HepG2 (cell line): ENCODE measurements around the gene MSMP. TPM values are rescaled to one million over a fixed set of nuclear protein-coding genes. Genes with fewer than 3 reads are reported as not detected.

Experiments
- BCL6 ChIP-seq: IDR thresholded peaks from 2 replicates; pipeline ENCODE4 v1.6.1; 2016; ENCODE audit warnings: missing genetic modification reagents, missing compliant biosample characterization
- CBX5 ChIP-seq: sonication (generic); formaldehyde crosslinking; IDR thresholded peaks from 2 replicates; pipeline ENCODE4 v1.4.0; 2020; ENCODE audit warnings: missing genetic modification reagents, borderline replicate concordance
- CEBPB ChIP-seq: IDR thresholded peaks from 2 replicates; pipeline ENCODE4 v1.6.1; 2011; ENCODE audit warnings: low read depth, low read length, improper control_type of control experiment, borderline replicate concordance
- EHMT2 ChIP-seq: fragments of 200-600 bp; sonication (generic); IDR thresholded peaks from 2 replicates; pipeline ENCODE4 v1.7.0; 2017; ENCODE audit warnings: antibody characterized with exemption, low read depth, low read length, borderline replicate concordance
- FOSL2 ChIP-seq: sonication (generic); formaldehyde crosslinking; IDR thresholded peaks from 2 replicates; pipeline ENCODE4 v1.4.0; 2020; ENCODE audit warnings: missing genetic modification reagents
- FOXP1 ChIP-seq, 2 experiments: fragments of 450-650 bp in 1 of 2; IDR thresholded peaks; 2 replicates each; pipeline ENCODE4 v1.6.1; 2017 to 2018; ENCODE audit warnings: antibody characterized with exemption in 1 of 2
- HMG20B ChIP-seq: conservative IDR thresholded peaks from 2 replicates; pipeline ENCODE4 v1.6.1; 2016; ENCODE audit warnings: missing genetic modification reagents, missing compliant biosample characterization
- HNF4A ChIP-seq: sonication (generic); formaldehyde crosslinking; IDR thresholded peaks from 2 replicates; pipeline ENCODE4 v1.4.0; 2020; ENCODE audit warnings: missing genetic modification reagents
- KDM5B ChIP-seq: sonication (generic); formaldehyde crosslinking; IDR thresholded peaks from 2 replicates; pipeline ENCODE4 v1.4.0; 2020; ENCODE audit warnings: missing genetic modification reagents, mild to moderate bottlenecking, borderline replicate concordance
- NR1H2 ChIP-seq: sonication (generic); formaldehyde crosslinking; IDR thresholded peaks from 2 replicates; pipeline ENCODE4 v1.8.1; 2022; ENCODE audit warnings: low read depth, missing genetic modification reagents, borderline replicate concordance
- POLR2A ChIP-seq, 2 experiments: IDR thresholded peaks; 2 replicates each; pipeline ENCODE4 v1.6.1; 2011; ENCODE audit warnings: low read depth in 2 of 2, low read length in 2 of 2, mild to moderate bottlenecking in 1 of 2, moderate library complexity in 1 of 2; ENCODE audit not compliant: insufficient read depth in 1 of 2
- SAFB2 ChIP-seq: sonication (generic); formaldehyde crosslinking; IDR thresholded peaks from 2 replicates; pipeline ENCODE4 v1.5.1; 2020; ENCODE audit warnings: missing genetic modification reagents, low read depth, mild to moderate bottlenecking, borderline replicate concordance
- SMYD3 ChIP-seq: sonication (generic); formaldehyde crosslinking; IDR thresholded peaks from 2 replicates; pipeline ENCODE4 v1.8.1; 2023; ENCODE audit warnings: mild to moderate bottlenecking, missing genetic modification reagents
- SP4 ChIP-seq: sonication (generic); formaldehyde crosslinking; IDR thresholded peaks from 2 replicates; pipeline ENCODE4 v1.8.1; 2023; ENCODE audit warnings: mild to moderate bottlenecking, missing genetic modification reagents
- ZNF225 ChIP-seq: sonication (generic); formaldehyde crosslinking; IDR thresholded peaks from 2 replicates; pipeline ENCODE4 v1.4.0; 2020; ENCODE audit warnings: mild to moderate bottlenecking, missing genetic modification reagents
- ZNF430 ChIP-seq: sonication (generic); formaldehyde crosslinking; IDR thresholded peaks from 2 replicates; pipeline ENCODE4 v1.9.0; 2021; ENCODE audit warnings: mild to moderate bottlenecking, missing genetic modification reagents
- ZNF749 ChIP-seq: sonication (generic); formaldehyde crosslinking; IDR thresholded peaks from 2 replicates; pipeline ENCODE4 v1.8.0; 2022; ENCODE audit warnings: mild to moderate bottlenecking, missing genetic modification reagents, moderate library complexity, borderline replicate concordance
- polyA plus RNA-seq, 8 experiments: library from polyadenylated mRNA; depleted of rRNA in 3 of 8; stranded (reverse) in 7 of 8; unstranded in 1 of 8; fragments of >200 nt; fragmentation: Illumina TruSeq in 4 of 8; extraction: Trizol in 4 of 8; gene quantifications; 2 replicates each; pipeline versions ENCODE4 v1.2.1 to v1.2.3, GENCODE V29; 2011 to 2016; ENCODE audit warnings: low read depth in 4 of 8, missing spikeins in 1 of 8, mixed read lengths in 1 of 8; ENCODE audit not compliant: insufficient read depth in 1 of 8
- total RNA-seq, 5 experiments: library from RNA; depleted of rRNA; stranded (reverse); fragments of >200 nt; fragmentation: Illumina TruSeq; extraction: Trizol; gene quantifications; 2 replicates each; pipeline ENCODE4 v1.2.3, GENCODE V29; 2016; ENCODE audit warnings: low read depth in 1 of 5
- TF ChIP-seq, protein P1 (sequence below): sonication (generic); formaldehyde crosslinking; IDR thresholded peaks from 2 replicates; pipeline ENCODE4 v1.5.1; 2020; ENCODE audit warnings: missing genetic modification reagents, mild to moderate bottlenecking, borderline replicate concordance
- TF ChIP-seq, protein P2 (sequence below): sonication (generic); formaldehyde crosslinking; IDR thresholded peaks from 2 replicates; pipeline ENCODE4 v1.5.0; 2020; ENCODE audit warnings: mild to moderate bottlenecking, missing genetic modification reagents
- TF ChIP-seq, protein P3 (sequence below): sonication (generic); formaldehyde crosslinking; IDR thresholded peaks from 2 replicates; pipeline ENCODE4 v1.4.0; 2020; ENCODE audit warnings: mild to moderate bottlenecking, missing genetic modification reagents, borderline replicate concordance

MSMP gene
- total and polyA plus RNA-seq, 2 of the 13 experiments (the other 11 are each of a cell fraction or from before 2014, with no cell fraction given) = 0.24 to 0.46 TPM

DNA sequence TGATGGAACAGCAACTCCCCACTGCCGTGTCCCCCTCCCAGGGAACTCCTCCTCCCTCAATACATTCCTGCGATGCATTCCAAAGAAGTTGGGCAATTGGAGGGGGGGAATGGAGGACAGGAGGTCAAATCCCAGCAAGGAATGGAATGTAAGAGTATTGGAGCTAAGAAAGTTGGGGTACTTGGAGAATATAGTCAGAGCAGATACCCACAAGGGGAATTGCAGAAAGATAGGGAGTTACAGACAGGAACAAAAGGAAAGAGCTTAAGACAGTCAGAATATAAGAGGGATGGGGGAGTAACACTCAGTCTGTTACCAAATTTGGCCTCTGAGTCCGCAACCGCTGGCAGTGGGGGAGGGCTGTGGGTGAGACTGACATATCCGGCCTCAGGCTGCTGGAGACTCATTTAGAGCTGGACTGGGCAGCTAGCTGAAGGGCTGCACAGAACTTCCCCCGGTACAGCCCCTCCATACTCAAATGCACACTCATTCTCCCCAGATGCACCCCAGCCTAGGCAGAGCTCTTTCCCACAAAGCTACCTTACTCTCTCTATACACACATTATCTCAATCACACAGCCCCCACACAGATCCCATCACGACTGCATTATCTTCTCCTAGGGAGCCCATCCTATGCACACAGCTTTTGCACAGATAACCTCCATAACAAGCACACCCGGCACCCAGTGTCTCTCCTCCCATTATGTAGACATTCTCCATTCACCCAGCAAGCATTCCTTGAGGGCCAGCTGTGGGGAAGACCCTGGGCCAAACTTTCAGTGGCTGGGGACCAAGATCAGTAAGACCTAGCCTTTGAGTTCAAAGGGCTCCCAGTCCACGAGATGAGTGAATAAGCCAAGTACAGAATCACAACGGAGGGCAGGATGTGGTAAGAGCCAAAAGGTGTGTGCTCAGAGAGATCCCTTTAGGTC, 25.8 kb downstream of the MSMP start (continued):
- TF ChIP-seq CBX5 (no peak), BCL6 (CRISPR knock-in tag) (no peak), FOSL2 (CRISPR knock-in tag) (peak; percentile 7; the same call in 1 of the 2 replicates), KDM5B (CRISPR knock-in tag) (no peak), HMG20B (CRISPR knock-in tag) (0 out of 2 replicates have a peak, but pooled peaks have one; percentile 14), HNF4A (CRISPR knock-in tag) (peak; percentile 77), ZNF430 (no peak), SAFB2 (CRISPR knock-in tag) (no peak), NR1H2 (CRISPR knock-in tag) (no peak), CEBPB (peak; percentile 81), SMYD3 (no peak), SP4 (CRISPR knock-in tag) (0 out of 2 replicates have a peak, but pooled peaks have one; percentile 22), POLR2A (IDR thresholded peaks at IDR 0.05; ENCODE audit: insufficient read depth in 1 of 2, low read depth in 2 of 2, low read length in 2 of 2) (peak in 1 of 2 experiments; percentile 54; a peak in 2 of 4 replicates), EHMT2 (no peak), ZNF749 (CRISPR knock-in tag) (no peak), FOXP1 (IDR thresholded peaks at IDR 0.05) (no peak), FOXP1 (CRISPR knock-in tag; IDR thresholded peaks at IDR 0.05) (0 out of 2 replicates have a peak, but pooled peaks have one; percentile 11), ZNF225 (CRISPR knock-in tag) (no peak)
- TF ChIP-seq, protein P1, sequence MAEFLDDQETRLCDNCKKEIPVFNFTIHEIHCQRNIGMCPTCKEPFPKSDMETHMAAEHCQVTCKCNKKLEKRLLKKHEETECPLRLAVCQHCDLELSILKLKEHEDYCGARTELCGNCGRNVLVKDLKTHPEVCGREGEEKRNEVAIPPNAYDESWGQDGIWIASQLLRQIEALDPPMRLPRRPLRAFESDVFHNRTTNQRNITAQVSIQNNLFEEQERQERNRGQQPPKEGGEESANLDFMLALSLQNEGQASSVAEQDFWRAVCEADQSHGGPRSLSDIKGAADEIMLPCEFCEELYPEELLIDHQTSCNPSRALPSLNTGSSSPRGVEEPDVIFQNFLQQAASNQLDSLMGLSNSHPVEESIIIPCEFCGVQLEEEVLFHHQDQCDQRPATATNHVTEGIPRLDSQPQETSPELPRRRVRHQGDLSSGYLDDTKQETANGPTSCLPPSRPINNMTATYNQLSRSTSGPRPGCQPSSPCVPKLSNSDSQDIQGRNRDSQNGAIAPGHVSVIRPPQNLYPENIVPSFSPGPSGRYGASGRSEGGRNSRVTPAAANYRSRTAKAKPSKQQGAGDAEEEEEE = no peak
- TF ChIP-seq, protein P2, sequence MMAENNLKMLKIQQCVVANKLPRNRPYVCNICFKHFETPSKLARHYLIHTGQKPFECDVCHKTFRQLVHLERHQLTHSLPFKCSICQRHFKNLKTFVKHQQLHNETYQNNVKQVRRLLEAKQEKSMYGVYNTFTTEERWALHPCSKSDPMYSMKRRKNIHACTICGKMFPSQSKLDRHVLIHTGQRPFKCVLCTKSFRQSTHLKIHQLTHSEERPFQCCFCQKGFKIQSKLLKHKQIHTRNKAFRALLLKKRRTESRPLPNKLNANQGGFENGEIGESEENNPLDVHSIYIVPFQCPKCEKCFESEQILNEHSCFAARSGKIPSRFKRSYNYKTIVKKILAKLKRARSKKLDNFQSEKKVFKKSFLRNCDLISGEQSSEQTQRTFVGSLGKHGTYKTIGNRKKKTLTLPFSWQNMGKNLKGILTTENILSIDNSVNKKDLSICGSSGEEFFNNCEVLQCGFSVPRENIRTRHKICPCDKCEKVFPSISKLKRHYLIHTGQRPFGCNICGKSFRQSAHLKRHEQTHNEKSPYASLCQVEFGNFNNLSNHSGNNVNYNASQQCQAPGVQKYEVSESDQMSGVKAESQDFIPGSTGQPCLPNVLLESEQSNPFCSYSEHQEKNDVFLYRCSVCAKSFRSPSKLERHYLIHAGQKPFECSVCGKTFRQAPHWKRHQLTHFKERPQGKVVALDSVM (CRISPR knock-in tag) = 0 out of 2 replicates have a peak, but pooled peaks have one; percentile 42
- TF ChIP-seq, protein P3, sequence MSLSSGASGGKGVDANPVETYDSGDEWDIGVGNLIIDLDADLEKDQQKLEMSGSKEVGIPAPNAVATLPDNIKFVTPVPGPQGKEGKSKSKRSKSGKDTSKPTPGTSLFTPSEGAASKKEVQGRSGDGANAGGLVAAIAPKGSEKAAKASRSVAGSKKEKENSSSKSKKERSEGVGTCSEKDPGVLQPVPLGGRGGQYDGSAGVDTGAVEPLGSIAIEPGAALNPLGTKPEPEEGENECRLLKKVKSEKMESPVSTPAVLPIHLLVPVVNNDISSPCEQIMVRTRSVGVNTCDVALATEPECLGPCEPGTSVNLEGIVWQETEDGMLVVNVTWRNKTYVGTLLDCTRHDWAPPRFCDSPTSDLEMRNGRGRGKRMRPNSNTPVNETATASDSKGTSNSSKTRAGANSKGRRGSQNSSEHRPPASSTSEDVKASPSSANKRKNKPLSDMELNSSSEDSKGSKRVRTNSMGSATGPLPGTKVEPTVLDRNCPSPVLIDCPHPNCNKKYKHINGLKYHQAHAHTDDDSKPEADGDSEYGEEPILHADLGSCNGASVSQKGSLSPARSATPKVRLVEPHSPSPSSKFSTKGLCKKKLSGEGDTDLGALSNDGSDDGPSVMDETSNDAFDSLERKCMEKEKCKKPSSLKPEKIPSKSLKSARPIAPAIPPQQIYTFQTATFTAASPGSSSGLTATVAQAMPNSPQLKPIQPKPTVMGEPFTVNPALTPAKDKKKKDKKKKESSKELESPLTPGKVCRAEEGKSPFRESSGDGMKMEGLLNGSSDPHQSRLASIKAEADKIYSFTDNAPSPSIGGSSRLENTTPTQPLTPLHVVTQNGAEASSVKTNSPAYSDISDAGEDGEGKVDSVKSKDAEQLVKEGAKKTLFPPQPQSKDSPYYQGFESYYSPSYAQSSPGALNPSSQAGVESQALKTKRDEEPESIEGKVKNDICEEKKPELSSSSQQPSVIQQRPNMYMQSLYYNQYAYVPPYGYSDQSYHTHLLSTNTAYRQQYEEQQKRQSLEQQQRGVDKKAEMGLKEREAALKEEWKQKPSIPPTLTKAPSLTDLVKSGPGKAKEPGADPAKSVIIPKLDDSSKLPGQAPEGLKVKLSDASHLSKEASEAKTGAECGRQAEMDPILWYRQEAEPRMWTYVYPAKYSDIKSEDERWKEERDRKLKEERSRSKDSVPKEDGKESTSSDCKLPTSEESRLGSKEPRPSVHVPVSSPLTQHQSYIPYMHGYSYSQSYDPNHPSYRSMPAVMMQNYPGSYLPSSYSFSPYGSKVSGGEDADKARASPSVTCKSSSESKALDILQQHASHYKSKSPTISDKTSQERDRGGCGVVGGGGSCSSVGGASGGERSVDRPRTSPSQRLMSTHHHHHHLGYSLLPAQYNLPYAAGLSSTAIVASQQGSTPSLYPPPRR (CRISPR knock-in tag) = 0 out of 2 replicates have a peak, but pooled peaks have one; percentile 23
